Endodermal cell (in vitro differentiated cells): ENCODE data around the gene PRDM5. TPM values are rescaled to one million over a fixed set of nuclear protein-coding genes. Genes with fewer than 3 reads are reported as not detected.
A peak's percentile ranks its signal among the peaks of the same experiment; 100 is the strongest.

Experiments used
- DNase-seq: peaks from one replicate; pipeline ENCODE4 v3.0.0-alpha.2; 2017
- H3K27ac ChIP-seq: 2 replicates; pipeline ENCODE4 v1.5.1; 2013; ENCODE audit warnings: mild to moderate bottlenecking, low read depth, low read length, moderate library complexity
- H3K27me3 ChIP-seq: 2 replicates; pipeline ENCODE4 v1.6.1; 2013; ENCODE audit warnings: mild to moderate bottlenecking, low read length, moderate library complexity; ENCODE audit not compliant: insufficient read depth, control insufficient read depth, poor library complexity, severe bottlenecking
- H3K36me3 ChIP-seq: 2 replicates; pipeline ENCODE4 v1.7.0; 2013; ENCODE audit warnings: mild to moderate bottlenecking, low read length, moderate library complexity; ENCODE audit not compliant: control insufficient read depth, insufficient read depth
- H3K4me1 ChIP-seq: one replicate; pipeline ENCODE4 v1.7.0; 2013; ENCODE audit warnings: low read length; ENCODE audit not compliant: control insufficient read depth, insufficient read depth
- H3K4me3 ChIP-seq: 2 replicates; pipeline ENCODE4 v1.5.1; 2013; ENCODE audit warnings: mild to moderate bottlenecking, low read length, moderate library complexity
- H3K9ac ChIP-seq: 2 replicates; pipeline ENCODE4 v1.6.1; 2013; ENCODE audit warnings: mild to moderate bottlenecking, low read length, moderate library complexity; ENCODE audit not compliant: poor library complexity, severe bottlenecking; ENCODE audit errors: extremely low read depth
- H3K9me3 ChIP-seq: 2 replicates; pipeline ENCODE4 v1.6.1; 2013; ENCODE audit warnings: mild to moderate bottlenecking, low read length, moderate library complexity; ENCODE audit not compliant: control insufficient read depth
- H3K27ac Mint-ChIP-seq: 2 replicates; pipeline ENCODE4 v1.8.0; 2020; ENCODE audit warnings: mixed read lengths
- H3K27me3 Mint-ChIP-seq: 2 replicates; pipeline ENCODE4 v1.8.0; 2021; ENCODE audit warnings: mild to moderate bottlenecking, mixed read lengths; ENCODE audit not compliant: insufficient read depth
- H3K36me3 Mint-ChIP-seq: 2 replicates; pipeline ENCODE4 v1.8.0; 2020; ENCODE audit warnings: low read depth, mixed read lengths
- H3K4me1 Mint-ChIP-seq: 2 replicates; pipeline ENCODE4 v1.8.0; 2020; ENCODE audit warnings: mixed read lengths
- H3K4me3 Mint-ChIP-seq: 2 replicates; pipeline ENCODE4 v1.8.0; 2020; ENCODE audit warnings: mild to moderate bottlenecking, moderate library complexity, mixed read lengths
- H3K9me3 Mint-ChIP-seq: 2 replicates; pipeline ENCODE4 v1.8.0; 2020; ENCODE audit warnings: mild to moderate bottlenecking, mixed read lengths
- WGBS, 2 experiments: methylation state at CpG; one replicate each; pipeline versions ENCODE4 v1.1.5 to v1.1.7; 2013; ENCODE audit warnings: missing lambda C conversion rate in 2 of 2, mixed read lengths in 1 of 2; ENCODE audit not compliant: insufficient coverage in 1 of 2, insufficient read length in 1 of 2; 5-methylcytosine and 5-hydroxymethylcytosine counted together
- total RNA-seq, 2 donors: library from RNA; stranded (reverse); fragmentation: NEBNext Ultra II Directional in 1 of 2; extraction: Animal tissue kit (Norgen Biotek cat#: 25700) in 1 of 2; gene quantifications; 2 replicates in 1 of 2; 3 replicates in 1 of 2; pipeline ENCODE4 v1.2.1, GENCODE V29; 2021
- TF ChIP-seq, protein P1 (sequence below): fragments of 200-600 bp; sonication (generic); conservative IDR thresholded peaks from 2 replicates; pipeline ENCODE4 v1.5.0; 2021; ENCODE audit warnings: antibody characterized with exemption, mild to moderate bottlenecking

The PRDM5 gene
- total RNA-seq, 2 donors from 2014 or later, result 18.3 to 19.1 TPM

DNA sequence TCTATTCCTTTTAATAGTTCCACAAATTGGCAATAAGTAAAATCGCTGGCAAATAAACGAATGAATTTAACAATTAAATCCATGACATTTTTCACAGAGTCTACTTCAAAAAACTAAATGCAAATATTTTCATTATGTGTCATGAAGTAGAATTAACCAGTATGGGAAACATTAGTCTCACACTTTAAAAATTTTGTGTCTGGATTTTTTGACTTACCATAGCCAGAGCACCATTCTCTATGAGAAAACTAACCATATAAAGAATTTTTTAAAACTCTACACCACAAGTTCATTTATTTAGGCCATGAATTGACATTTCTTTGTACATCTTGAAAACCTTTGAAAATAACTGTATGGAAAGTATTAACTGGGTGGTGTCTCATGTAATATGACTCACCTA, 41.2 kb downstream of the PRDM5 start:
- H3K27ac ChIP-seq, result no peak overlapping the region
- TF ChIP-seq, protein P1, sequence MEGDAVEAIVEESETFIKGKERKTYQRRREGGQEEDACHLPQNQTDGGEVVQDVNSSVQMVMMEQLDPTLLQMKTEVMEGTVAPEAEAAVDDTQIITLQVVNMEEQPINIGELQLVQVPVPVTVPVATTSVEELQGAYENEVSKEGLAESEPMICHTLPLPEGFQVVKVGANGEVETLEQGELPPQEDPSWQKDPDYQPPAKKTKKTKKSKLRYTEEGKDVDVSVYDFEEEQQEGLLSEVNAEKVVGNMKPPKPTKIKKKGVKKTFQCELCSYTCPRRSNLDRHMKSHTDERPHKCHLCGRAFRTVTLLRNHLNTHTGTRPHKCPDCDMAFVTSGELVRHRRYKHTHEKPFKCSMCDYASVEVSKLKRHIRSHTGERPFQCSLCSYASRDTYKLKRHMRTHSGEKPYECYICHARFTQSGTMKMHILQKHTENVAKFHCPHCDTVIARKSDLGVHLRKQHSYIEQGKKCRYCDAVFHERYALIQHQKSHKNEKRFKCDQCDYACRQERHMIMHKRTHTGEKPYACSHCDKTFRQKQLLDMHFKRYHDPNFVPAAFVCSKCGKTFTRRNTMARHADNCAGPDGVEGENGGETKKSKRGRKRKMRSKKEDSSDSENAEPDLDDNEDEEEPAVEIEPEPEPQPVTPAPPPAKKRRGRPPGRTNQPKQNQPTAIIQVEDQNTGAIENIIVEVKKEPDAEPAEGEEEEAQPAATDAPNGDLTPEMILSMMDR, result no peak
- WGBS, 2 experiments, result 93% methylated on average over 2 of the region's 2 CpGs; no CpG with 5 or more reads in 1 of the 2 experiments
- H3K9me3 ChIP-seq, result peaks cover 5% of the 10 kb centered on the region
- no peak overlapping the region for H3K4me3 Mint-ChIP-seq
- H3K27me3 ChIP-seq, result no peaks in the 10 kb centered on the region
- H3K9me3 Mint-ChIP-seq, result peaks cover 19% of the 10 kb centered on the region
- DNase-seq, result no peak
- peaks cover 17% of the 10 kb centered on the region for H3K36me3 Mint-ChIP-seq
- H3K27ac Mint-ChIP-seq, result no peak overlapping the region
- H3K36me3 ChIP-seq, result no peaks in the 10 kb centered on the region
- H3K4me3 ChIP-seq, result no peak overlapping the region
- H3K4me1 Mint-ChIP-seq, result no peaks in the 10 kb centered on the region
- no peak overlapping the region for H3K9ac ChIP-seq
- H3K4me1 ChIP-seq, result no peaks in the 10 kb centered on the region
- no peaks in the 10 kb centered on the region for H3K27me3 Mint-ChIP-seq

DNA sequence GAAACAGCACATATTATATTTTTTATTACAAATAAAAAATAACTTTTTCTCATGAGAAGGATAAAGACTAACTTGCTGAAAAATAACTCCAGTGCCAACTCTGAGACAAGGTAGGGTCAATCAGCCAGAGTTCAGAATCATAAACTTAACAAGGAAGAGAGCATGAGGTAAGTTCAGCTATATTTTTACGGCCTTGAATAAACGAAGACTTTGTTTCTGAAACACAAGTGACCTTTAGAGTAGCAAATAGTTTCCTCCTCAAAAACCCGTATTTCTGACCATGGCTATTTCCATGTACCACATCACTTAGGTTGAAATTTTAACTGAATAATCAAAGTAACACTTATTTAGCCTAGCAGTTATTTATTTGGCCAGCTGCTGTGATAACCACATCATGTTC, 45.5 kb downstream of the PRDM5 start:
- peaks cover 19% of the 10 kb centered on the region for H3K9me3 Mint-ChIP-seq
- WGBS, 2 experiments, result 88 to 94% methylated on average over 2 to 3 of the region's 3 CpGs
- no peaks in the 10 kb centered on the region for H3K27me3 Mint-ChIP-seq
- peaks cover 16% of the 10 kb centered on the region for H3K36me3 Mint-ChIP-seq
- H3K9ac ChIP-seq, result no peak overlapping the region
- no peaks in the 10 kb centered on the region for H3K4me1 ChIP-seq
- DNase-seq, result no peak
- TF ChIP-seq, protein P1, result no peak
- H3K4me3 ChIP-seq, result no peak overlapping the region
- no peak overlapping the region for H3K27ac Mint-ChIP-seq
- no peaks in the 10 kb centered on the region for H3K36me3 ChIP-seq
- peaks cover 5% of the 10 kb centered on the region for H3K9me3 ChIP-seq
- no peaks in the 10 kb centered on the region for H3K4me1 Mint-ChIP-seq
- H3K27ac ChIP-seq, result no peak overlapping the region
- H3K4me3 Mint-ChIP-seq, result no peak overlapping the region
- H3K27me3 ChIP-seq, result no peaks in the 10 kb centered on the region

DNA sequence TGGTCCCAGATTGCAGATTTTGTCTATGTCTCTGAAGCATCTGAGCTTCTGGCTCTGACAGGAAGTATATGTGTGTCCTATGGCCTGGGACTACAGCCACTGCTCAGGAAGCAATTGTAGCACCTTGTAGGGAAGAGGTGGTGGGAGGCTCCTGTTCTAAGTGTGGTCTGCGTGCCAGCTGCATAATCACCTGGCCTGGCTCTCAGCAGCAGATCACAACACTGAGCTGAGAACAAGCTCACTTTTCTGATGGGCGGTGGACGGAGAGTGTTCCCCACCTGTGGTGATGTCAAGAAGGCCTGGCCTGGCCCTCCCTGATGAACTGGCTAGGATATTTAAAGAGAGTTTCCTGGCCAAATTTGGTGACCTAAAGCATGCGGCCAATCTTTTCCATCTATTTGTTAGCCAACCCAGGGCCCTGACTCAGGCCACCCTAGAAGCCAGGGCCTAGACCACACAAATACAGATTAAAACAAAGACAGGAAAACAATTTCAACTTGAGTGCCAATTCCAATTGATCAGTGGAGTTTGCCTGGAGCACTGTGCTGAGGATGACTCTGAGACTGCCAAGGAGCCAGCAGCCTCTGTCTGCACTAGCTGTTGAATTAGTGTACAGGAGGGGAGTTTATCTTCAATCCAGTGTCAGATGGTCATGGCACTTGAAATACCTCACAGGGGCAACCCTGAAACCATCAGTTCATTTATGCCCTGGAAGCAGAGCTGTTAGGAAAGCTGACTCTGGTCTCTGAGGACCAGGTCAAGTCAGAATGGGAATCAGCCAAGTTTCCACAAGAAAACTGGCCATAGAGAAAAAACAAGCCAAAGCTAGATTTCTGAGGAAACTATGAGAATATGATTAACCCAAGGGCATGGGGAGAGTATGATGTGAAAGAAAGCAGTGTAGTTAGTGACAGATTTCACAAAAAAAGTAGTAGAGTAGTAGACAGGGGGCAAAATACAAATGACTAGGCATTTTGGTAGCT, 47.4 kb downstream of the PRDM5 start:
- Histone ChIP-seq H3K27ac (no peak overlapping the region), H3K9ac (no peak overlapping the region), H3K27me3 (no peaks in the 10 kb centered on the region), H3K9me3 (no peaks in the 10 kb centered on the region), H3K4me1 (no peaks in the 10 kb centered on the region), H3K36me3 (no peaks in the 10 kb centered on the region), H3K4me3 (no peak overlapping the region)
- peaks cover 11% of the 10 kb centered on the region for H3K9me3 Mint-ChIP-seq
- no peaks in the 10 kb centered on the region for H3K27me3 Mint-ChIP-seq
- peaks cover 5% of the 10 kb centered on the region for H3K36me3 Mint-ChIP-seq
- DNase-seq, result peak; percentile 60
- WGBS, 2 experiments, result 91 to 100% methylated on average over 3 to 4 of the region's 4 CpGs
- H3K4me3 Mint-ChIP-seq, result no peak overlapping the region
- TF ChIP-seq, protein P1, result no peak
- H3K4me1 Mint-ChIP-seq, result peaks cover 5% of the 10 kb centered on the region
- H3K27ac Mint-ChIP-seq, result peak overlapping the region; percentile 38
